GM23338 (cell line): ENCODE results near the gene AGAP1.

Experiments used
- CREB1 ChIP-seq: fragments of 250-450 bp; sonication (Bioruptor Pico); IDR thresholded peaks from 2 replicates; pipeline ENCODE4 v1.5.0; 2020; ENCODE audit warnings: low read depth, mild to moderate bottlenecking, moderate library complexity
- CTCF ChIP-seq, 2 experiments: fragments of 200-600 bp in 1 of 2; sonication (generic) in 1 of 2; conservative IDR thresholded peaks; 2 replicates each; pipeline versions ENCODE4 v1.5.1 to v1.6.1; 2016 to 2017; ENCODE audit warnings: antibody characterized with exemption in 2 of 2, low read depth in 2 of 2, mild to moderate bottlenecking in 2 of 2, moderate library complexity in 1 of 2
- POLR2AphosphoS5 ChIP-seq: IDR thresholded peaks from 2 replicates; pipeline ENCODE4 v1.6.1; 2016; ENCODE audit warnings: antibody characterized with exemption, low read depth

- no peak for TF ChIP-seq CTCF (conservative IDR thresholded peaks at IDR 0.05; ENCODE audit: low read depth in 2 of 2)
- no peak for TF ChIP-seq POLR2AphosphoS5
- no peak for TF ChIP-seq CREB1 (CRISPR knock-in tag)
Measured at GRCh38 chr2:235728800-235729556, 235.1 kb downstream of the AGAP1 start.
